RWPE2 (cell line): ENCODE results near the gene HMX2.

ENCODE experiments used
- ATAC-seq: fragments of 200-7000 bp; cut with Tn5 transposase; 3 replicates; pipeline ENCODE4 v1.9.1; 2021; ENCODE audit warnings: low read depth
- DNase-seq: peaks from one replicate; pipeline ENCODE4 v3.0.0-alpha.2; 2020; ENCODE audit warnings: low spot score
- H3K27ac ChIP-seq: fragments of 450-650 bp; 2 replicates; pipeline ENCODE4 v1.5.1; 2017; ENCODE audit warnings: mild to moderate bottlenecking; ENCODE audit not compliant: poor library complexity, severe bottlenecking
- H3K27me3 ChIP-seq: fragments of 250-450 bp; sonication (Bioruptor Pico); 2 replicates; pipeline ENCODE4 v1.5.1; 2021; ENCODE audit warnings: mild to moderate bottlenecking, moderate library complexity; ENCODE audit not compliant: insufficient read depth, poor library complexity, severe bottlenecking
- H3K36me3 ChIP-seq: fragments of 250-450 bp; sonication (Bioruptor Pico); 2 replicates; pipeline ENCODE4 v1.5.1; 2020; ENCODE audit warnings: low read depth, mild to moderate bottlenecking, moderate library complexity
- H3K4me1 ChIP-seq: fragments of 250-450 bp; sonication (Bioruptor Pico); 2 replicates; pipeline ENCODE4 v1.5.1; 2021; ENCODE audit warnings: mild to moderate bottlenecking, moderate library complexity; ENCODE audit not compliant: insufficient read depth, poor library complexity, severe bottlenecking
- H3K4me3 ChIP-seq: fragments of 250-450 bp; sonication (Bioruptor Pico); 2 replicates; pipeline ENCODE4 v1.5.1; 2021; ENCODE audit warnings: mild to moderate bottlenecking, moderate library complexity; ENCODE audit not compliant: severe bottlenecking
- H3K9me3 ChIP-seq: fragments of 250-450 bp; sonication (Bioruptor Pico); 2 replicates; pipeline ENCODE4 v1.5.1; 2021; ENCODE audit warnings: mild to moderate bottlenecking, moderate library complexity; ENCODE audit not compliant: severe bottlenecking
- TF ChIP-seq, protein P1 (sequence below): fragments of 450-650 bp; IDR thresholded peaks from one replicate; pipeline ENCODE4 v1.5.1; 2017; ENCODE audit warnings: mild to moderate bottlenecking, moderate library complexity; ENCODE audit not compliant: poor library complexity, severe bottlenecking

HMX2 gene

GRCh38 chr10:123191886-123192285 lies 44.0 kb downstream of the HMX2 start:
- no peak overlapping the region for H3K27ac ChIP-seq
- DNase-seq: no peak
- H3K36me3 ChIP-seq: no peaks in the 10 kb centered on the region
- TF ChIP-seq, protein P1, sequence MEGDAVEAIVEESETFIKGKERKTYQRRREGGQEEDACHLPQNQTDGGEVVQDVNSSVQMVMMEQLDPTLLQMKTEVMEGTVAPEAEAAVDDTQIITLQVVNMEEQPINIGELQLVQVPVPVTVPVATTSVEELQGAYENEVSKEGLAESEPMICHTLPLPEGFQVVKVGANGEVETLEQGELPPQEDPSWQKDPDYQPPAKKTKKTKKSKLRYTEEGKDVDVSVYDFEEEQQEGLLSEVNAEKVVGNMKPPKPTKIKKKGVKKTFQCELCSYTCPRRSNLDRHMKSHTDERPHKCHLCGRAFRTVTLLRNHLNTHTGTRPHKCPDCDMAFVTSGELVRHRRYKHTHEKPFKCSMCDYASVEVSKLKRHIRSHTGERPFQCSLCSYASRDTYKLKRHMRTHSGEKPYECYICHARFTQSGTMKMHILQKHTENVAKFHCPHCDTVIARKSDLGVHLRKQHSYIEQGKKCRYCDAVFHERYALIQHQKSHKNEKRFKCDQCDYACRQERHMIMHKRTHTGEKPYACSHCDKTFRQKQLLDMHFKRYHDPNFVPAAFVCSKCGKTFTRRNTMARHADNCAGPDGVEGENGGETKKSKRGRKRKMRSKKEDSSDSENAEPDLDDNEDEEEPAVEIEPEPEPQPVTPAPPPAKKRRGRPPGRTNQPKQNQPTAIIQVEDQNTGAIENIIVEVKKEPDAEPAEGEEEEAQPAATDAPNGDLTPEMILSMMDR: no peak
- no peaks in the 10 kb centered on the region for H3K4me1 ChIP-seq
- no peak for ATAC-seq
- H3K4me3 ChIP-seq: no peak overlapping the region
- H3K27me3 ChIP-seq: no peaks in the 10 kb centered on the region
- no peaks in the 10 kb centered on the region for H3K9me3 ChIP-seq

- DNase-seq (no peak), ATAC-seq (no peak)
- Histone ChIP-seq H3K27me3 (no peaks in the 10 kb centered on the region), H3K4me3 (no peak overlapping the region), H3K36me3 (no peaks in the 10 kb centered on the region), H3K27ac (no peak overlapping the region), H3K4me1 (no peaks in the 10 kb centered on the region), H3K9me3 (no peaks in the 10 kb centered on the region)
- TF ChIP-seq, protein P1: no peak
These were observed 46.1 kb downstream of the HMX2 start for GRCh38 chr10:123194056-123194455.
